ENCODE results near the gene JSRP1.

JSRP1 gene, protein sequence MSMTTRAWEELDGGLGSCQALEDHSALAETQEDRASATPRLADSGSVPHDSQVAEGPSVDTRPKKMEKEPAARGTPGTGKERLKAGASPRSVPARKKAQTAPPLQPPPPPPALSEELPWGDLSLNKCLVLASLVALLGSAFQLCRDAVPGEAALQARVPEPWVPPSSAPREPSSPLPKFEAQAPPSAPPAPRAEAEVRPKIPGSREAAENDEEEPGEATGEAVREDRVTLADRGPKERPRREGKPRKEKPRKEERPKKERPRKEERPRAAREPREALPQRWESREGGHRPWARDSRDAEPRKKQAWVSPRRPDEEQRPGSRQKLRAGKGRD

DNA sequence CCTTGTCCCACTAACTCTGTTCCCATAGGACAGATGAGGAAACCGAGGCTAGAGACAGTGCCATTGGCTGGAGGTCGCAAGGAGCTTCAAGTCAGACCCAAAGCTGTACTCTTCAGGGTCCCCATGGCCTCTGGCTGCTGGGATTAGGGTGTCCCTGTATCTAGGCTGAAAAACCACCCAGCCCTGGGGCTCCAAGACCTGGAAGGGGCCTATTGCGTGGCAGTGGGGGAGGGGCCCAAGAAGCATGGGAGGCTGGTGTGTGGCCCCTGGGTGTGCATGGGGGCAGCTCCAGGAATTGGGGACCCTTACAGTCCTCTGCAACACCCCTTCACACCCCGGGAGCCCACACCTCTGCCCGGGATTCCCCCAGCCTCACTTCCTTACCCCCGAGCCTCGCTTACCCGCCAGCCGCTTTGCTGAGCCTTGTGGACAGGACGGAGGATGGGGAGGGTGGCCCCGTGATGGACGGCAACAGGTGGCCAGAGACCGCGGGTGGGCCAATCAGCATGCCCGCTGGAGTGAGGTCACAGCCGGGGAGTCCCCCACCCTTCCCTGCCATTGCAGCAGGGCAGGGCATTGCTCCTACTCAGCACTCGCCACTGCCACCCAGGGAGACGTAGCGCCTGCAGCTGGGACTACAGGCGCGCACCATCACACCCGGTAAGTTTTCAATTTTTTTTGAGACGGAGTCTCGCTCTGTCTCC is at the start of gene JSRP1:
Gene JSRP1 (minus strand): TSS at position 436 of the 704 bp plus-strand sequence. CDS start 1,103 bp downstream, outside the sequence.
- DNase-seq = no peak

DNA sequence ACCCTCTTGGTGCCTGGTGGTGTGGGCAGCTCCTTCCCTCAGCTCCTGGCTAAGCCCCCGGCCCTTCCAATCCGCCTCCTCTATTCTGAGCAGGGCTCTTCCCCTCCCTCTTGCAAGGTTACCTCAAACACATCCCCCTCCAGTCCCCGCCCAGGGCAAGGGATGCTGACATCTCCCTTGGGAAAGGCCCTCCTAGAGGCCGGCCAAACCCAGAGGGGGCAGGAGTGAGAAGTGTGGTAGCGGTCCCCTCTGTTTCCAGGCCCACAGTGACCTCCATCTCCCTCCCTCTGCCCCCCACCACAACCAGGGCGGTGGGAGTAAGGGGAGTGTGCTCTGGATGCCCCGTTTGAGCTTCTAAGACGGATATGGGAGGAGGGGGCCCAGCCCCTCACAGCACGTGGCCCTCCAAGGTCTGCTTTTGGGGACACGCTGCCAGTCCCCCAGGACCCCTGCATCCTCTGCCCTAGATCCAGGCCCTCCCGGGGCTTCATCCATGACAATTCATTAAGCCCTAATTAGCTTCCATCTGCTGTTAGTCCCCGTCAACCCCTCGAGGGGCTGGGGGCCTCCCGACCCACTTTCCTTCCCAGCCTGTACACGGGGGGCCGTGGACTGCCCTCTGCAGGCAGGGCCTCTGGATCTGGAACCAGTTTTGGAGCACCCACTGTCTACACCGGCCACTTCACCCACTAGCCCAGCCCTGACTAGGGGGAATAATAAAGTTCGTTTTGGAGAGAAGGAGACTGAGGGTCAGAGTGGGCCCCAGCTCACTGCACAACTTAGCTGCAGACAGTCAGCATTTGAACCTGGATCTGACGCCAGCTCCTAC is 49.4 kb upstream of the JSRP1 start:
- no peak for DNase-seq

DNA sequence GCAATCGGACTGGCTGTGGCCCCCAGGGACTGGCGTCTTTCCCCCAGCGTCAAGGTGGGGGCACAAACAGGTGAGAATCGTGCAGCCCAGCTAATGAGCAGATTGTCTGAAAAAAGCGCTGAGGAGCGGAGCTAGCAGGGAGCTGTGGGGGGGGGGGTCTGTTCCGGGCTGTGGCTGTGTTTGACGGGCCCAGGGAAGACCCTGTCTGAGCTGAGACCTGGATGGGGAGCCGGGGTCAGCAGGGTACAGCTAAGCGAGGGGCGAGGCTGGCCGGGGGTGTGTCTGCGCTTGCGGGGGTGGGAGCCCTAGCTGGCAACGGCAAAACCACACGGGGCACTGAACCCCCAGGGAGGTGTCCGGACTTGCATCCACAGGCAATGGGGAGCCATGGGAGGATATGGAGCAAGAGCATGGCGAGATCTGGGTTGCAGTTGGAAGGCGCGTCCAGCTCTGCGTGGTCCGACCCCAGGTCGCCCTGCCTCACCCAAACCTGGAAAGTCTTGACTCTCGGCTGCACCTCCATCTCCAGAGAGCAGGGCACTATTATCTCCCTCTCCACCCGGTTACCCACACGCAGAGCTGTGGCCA is 47.1 kb upstream of the JSRP1 start:
- no peak for DNase-seq

DNA sequence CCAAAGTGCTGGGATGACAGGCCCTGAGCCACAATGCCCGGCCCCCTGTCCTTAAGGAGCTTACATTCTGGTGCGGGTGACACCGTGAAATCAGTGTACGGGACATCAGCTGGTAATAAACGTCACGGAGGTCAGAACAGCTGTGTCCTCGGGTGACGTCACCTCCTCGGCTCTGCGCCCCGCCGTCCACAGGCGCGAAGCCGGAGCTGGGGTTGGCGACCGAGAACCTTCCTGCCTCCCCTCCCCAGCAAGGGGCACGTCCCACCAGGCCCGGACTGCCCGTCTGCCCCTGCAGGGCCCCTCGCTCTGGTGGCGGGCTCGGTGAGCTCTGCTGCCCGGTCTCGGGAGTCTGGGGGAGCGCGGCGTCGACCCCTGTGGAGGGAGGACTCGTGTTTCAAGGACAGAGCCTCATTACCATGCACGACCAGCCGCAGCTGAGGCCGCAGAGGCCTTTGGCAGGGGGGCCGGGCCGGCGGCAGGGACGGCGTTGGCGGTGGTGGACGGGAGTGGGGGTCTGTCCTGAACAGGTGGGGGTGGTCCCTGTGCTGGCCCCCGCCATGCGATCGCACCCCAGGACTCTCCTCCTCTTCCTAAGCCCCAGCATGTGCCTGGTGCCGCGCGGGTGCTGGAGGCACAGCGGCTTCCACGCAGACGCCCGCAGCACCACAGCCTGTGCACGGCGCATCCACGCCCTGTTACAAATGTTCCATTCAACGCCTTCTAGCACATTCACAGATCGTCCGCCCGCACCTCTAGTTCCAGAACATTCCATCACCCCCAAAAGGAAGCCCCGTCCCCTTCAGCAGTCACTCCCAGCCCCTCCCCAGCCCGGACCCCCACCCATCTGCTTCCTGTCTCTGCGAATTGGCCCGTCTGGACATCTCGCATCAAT is 46.3 kb upstream of the JSRP1 start:
- DNase-seq = no peak

DNA sequence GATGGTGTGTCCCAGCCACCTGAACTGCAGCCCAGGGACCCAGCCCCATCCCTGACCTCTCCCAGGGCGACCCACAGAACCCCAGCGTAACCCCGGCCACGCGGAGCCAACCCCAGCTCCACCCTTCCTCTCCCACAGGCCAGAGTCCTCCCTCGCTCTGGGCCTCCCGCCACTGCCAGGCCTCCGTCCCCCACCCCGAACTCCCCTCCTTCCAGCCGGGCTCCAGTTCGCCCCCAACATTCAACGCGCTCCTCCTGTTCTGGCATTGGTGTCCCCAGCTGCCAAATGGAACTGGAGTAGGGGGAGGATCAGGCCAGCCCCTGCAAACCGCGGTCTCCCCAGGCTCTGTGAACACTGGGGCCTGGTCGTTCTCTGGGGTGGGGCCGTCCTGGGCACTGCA is 44.3 kb upstream of the JSRP1 start:
- no peak for DNase-seq

DNA sequence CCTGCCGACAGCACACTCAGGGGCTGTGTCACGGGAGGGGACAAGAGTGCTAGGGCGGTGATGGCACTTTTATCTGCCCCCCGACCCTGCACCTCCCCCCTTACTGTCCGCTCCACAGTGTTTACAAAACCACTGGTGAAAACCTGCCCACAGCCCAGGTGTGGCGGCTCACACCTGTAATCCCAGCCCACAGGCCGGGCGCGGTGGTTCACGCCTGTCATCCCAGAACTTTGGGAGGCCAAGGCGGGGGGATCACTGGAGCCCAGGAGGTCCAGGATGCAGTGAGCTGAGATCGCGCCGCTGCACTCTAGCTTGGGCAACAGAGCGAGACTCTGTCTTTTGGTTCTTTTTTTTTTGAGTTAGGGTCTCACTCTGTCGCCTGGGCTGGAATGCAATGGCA is 39.9 kb upstream of the JSRP1 start:
- DNase-seq = no peak

DNA sequence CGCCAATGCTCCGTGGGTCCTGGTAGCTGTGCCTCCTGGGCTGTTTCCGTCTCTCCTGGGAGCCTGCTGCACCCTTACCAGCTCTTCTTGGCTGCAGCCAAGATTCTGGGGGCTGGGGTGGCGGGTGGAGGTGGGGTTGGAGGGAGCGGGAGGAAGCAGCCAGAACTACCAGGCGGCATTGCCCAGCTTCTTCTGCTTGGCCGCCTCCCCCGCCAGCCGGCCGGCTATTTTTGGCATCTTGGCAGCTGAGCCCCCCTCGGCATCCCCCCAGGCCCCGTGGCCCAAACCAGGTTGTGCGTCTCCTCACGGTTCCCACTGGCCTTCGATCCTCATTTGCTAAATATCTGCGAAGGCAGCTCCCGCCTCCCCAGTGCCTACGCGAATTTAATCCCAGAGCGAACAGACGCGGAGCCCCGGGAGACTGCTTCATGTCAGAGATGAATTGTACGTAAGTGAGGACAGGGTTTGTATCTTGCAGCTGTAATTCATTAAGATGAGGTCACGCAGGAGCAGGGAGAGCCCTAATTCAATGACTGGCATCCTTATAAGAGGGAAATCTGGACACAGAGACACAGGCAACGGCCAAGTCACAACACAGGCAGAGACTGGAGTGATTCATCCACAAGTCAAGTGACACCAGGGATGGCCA is 38.6 kb upstream of the JSRP1 start:
- DNase-seq = no peak

DNA sequence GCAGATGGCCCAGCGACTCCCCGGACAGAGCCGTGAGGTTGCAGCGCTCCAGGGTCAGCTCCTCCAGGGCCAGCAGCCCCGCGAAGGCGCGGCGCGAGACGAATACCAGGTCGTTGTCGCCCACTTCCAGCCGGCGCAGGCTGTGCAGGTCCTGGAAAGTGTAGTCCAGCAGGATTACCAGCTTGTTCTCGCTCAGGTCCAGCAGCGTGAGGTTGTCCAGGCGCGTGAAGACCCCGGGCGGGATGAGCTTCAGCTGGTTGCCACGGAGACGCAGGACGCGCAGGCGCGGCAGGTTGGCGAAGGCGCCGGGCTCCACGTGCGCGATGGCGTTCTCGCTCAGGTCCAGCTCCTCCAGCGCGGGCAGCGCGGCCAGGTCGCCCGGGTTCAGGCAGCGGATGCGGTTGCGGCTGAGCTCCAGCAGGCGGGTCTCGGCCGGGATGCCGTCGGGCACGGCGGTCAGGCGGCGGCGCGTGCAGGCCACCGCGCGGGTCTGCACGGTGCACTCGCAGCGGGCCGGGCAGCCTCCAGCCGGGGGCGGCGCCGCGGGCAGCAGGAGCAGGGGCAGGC is 35.1 kb upstream of the JSRP1 start:
- DNase-seq = no peak

DNA sequence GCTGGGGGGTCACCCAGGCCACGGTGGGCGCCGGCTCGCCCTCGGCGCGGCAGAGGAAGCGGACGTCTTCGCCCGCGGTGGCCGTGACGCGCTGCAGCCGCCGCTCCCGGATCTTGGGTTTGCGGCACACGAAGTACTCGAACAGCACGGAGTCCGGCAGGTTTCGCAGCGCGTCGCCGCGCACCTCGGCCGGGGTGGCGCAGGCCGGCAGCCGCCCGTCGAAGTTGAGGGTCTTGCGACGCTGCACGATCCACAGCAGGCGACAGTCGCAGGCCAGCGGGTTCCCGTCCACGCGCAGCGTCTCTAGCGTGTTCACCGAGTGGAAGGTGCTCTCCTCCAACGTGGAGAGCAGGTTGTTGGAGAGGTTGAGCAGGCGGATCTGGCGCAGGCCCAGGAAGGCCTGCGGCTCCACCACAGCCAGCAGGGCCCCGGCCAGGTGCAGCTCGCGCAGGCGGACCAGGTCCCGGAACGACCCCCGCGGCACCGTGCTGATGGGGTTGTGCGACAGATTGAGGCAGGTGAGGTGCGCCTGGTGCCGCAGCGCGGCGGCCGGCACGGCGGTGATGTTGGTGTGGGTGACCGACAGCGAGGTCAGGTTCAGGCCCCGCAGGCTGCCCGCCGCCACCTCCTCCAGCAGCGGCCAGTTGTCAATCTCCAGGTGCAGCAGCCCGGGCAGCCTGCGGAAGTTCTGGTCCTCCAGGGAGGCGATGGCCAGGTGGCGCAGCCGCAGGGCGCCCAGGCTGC is 34.4 kb upstream of the JSRP1 start:
- DNase-seq = no peak

DNA sequence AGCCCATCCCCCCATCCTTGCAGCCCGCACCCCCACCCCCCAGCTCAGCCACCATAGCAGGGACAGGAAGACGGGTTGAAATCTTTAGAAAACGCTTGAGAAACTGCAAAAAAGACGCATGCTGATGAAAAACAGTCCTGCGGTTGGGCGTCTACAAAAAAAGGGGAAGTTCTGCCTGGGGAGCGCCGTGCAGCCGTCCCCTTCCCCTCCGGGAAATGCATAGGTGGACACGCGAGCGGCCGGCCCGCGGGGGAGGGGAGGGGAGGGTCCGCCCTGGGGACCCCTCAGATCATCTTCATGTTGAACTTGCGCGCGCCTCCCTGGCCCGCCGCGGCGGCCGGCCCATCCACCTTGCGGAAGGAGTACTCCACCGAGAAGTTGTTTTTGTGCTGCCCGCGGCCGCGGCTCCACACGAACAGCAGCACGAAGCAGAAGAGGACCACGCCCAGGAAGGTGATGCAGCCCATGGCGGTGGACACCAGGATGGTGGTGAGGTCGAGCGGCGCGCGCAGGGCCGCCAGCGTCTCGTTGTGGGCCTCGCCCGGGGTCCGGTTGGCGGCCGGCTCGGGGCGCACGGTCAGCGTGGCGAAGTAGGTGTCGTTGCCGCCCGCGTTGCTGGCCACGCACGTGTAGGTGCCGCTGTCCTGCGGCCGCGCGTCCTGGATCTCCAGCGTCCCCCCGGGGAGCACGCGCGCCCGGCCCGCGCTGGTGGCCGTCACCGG is 33.7 kb upstream of the JSRP1 start:
- DNase-seq = peak; percentile 88

DNA sequence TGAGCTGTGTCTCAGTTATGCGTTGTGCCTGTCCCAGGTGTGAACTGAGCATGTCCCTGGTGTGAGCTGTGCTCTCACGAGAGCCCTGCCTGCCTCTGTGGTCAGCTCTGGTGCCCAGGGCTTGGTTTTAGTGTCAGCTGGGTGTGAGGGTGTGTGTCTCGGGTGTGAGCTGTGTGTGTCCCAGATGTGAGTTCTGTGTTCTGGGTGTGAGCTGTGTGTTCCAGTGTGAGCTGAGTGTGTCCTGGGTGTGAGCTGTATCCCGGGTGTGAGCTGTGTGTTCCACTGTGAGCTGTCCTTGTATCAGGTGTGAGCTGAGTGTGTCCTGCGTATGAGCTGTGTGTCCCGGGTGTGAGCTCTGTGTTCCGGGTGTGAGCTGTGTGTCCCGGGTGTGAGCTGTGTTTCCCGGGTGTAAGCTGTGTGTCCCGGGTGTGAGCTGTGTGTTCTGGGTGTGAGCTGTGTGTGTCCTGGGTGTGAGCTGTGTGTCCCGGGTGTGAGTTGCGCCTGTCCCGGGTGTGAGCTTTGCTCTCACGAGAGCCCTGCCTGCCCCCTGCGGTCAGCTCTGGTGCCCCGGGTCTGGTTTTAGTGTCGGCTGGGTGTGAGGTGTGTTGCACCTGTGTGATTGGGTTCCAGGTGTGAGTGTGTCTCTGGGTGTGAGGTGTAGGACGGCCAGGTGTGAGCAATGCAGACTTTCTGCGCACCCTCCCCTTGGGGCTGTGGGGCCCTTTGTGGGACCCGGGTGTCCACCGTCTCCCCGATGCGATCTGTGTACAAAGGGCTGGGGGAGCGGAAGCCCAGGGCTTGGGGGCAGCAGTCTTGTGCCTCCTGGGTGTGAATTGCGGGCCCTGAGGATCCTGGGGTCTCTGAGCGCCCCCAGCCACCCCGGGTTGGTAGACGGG is 32.8 kb upstream of the JSRP1 start:
- DNase-seq = no peak

DNA sequence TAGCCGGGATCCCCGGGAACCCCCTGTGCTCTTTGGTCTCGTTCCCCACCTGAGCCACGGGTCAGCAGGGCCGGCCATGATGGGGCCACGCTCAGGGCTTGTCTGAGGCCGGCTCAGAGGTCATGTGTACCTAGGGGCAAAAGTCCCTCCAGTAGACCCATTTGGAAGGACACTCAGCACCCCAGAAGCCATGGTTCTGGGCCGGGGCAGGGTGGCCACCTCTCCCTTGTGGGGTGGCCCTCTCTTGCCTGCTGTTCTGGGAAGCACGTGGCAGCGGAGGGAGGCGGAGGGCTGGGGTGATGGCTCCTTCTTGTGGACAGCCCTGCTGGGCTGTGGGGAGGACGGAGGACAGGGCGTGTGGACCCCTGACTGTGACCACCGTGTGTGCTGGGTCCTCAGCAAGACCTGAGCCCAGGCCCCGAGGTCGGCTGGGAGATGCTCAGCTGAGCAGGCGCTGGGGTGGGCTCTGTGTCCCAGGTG is 32.2 kb upstream of the JSRP1 start:
- no peak for DNase-seq

DNA sequence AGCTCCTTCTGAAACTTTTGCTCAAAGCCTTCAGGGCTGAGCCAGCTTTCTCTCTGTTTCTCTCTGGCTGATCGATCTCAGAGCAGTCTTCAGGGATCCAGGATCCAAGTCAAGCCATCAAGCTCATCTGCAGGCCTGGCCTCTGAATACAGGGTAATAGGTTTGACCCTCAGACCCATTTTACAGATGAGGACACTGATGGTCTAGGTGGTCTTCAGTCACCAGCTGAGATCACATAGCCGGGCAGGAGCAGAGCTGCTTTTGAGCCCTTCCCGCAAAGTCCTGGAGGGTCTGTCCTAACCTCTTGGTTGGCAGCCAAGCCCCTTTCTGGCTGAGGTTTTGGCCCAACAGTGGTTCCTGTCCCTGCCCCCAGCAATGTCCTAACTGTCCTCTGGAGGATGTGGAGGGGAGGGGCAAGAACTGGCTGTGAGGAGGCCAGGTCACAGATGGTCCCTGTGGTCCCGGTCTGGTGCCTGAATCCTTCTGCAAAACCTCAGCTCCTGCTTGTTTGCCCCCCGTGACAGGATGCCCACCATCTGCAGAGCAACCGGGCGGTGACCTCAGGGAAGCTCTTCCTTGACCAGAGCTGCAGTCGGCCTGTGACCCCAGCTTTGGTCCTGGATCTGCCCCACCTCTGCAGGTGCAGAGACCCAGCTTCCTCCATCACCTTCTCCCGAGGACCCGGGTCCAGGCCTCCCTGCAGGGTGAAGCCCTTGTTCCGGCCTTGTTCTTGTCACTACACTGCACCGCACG is 31.5 kb upstream of the JSRP1 start:
- DNase-seq = no peak

DNA sequence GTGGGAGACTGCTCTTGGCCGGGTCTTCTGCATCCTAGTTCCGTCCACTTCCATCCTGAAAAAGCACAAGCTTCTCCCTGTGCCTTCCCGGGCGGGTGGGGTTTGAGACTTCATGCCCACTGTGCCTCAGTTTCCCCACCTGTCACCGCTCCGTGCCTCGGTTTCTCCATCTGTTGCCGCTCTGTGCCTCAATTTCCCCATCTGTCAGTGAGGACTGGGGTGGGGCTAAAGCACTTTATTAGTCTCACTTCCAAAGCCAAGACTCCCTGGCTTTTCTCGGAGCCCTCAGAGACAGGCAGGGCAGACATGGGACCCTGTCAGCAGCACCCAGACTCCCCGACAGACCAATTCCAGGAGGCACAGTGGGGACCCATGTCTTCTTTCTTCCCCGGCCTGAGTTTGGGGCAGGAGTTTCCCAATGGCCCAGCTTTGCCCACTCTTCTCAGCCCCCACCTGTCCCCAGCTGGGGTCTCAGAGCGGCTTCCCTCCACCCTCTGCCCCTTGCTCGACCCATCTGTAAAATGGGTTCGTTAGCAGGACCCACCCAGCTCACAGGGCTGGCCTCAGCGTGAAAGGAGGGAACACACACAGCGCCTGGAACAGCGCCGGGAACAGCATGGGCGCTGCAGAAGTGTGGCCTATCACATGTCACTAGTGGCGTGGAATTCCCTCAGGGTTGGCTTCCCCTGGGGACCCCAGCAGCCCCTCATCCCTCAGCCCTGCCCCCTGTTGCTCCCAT is 30.4 kb upstream of the JSRP1 start:
- DNase-seq = no peak

DNA sequence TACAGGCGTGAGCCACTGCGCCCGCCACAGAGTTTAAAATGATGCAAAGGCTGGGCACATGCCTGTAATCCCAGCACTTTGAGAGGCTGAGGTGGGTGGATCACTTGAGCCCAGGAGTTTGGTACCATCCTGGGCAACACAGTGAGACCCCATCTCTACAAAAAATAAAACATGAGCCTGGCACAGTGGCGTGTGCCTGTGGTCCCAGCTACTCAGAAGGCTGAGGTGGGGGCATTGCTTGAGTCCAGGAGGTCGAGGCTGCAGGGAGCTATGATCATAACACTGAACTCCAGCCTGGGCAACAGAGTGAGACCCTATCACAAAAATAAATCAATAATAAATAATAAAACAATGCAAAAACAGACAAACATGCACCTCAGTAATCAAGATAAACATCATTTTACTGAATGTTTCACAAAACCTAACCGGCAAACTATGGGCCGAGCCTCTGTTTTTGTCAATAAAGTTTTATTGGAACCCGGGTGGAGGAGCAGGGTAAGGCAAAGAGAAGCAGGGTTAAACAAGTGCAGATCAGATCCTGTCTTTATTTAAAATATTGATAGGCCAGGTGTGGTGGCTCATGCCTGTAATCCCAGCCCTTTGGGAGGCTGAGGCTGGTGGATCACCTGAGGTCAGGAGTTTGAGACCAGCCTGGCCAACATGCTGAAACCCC is 27.8 kb upstream of the JSRP1 start:
- no peak for DNase-seq

DNA sequence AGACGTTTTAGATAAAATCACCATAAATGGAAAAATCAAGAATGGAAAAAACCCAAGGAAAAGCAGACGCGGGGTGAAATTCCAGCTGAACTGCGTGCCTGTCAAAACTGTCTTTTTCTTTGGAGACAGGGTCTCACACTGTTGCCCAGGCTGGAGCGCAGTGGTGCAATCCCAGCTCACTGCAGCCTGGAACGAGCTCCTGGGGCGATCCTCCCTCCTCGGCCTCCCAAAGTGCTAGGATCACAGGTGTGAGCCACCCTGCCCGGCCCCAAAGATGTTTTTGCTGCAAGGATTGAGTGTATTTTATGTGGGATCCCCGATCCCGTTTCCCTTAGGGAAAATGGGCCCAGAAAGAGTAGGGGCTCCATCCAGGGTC is 26.6 kb upstream of the JSRP1 start:
- DNase-seq = no peak
